GM18907 (cell line): ENCODE measurements around the gene MAD1L1.
"Not testable (repeated sequence)": the region's sequence is repeated elsewhere in the genome, so short reads cannot be mapped to it uniquely, and the experiment has no call there.

Experiments used
- ATAC-seq: cut with Tn5 transposase; IDR thresholded peaks from one replicate; pipeline ENCODE4 v1.9.1; 2021; ENCODE audit warnings: mild to moderate bottlenecking, moderate library complexity; ENCODE audit not compliant: unreplicated experiment

MAD1L1 gene

DNA sequence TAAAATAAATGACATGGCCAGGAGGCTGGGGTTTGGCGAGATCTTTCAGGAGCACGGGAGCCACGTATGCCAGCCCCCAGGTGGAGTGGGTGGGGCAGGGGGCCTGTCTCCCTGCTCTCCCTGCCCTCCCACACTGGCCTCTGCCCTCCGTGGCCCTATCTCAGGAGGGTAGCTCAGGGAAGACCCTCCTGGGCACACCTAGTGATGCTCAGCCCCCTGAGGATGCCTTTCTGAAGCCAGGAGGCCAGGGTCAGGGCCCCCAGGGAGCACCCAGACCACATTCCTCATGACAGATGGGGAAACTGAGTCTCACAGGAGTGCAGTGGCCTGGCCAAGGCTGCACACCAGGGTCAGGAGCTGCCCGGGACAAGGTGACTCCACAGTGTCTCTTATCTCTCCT lies 339.3 kb downstream of the MAD1L1 start:
- ATAC-seq: no peak

DNA sequence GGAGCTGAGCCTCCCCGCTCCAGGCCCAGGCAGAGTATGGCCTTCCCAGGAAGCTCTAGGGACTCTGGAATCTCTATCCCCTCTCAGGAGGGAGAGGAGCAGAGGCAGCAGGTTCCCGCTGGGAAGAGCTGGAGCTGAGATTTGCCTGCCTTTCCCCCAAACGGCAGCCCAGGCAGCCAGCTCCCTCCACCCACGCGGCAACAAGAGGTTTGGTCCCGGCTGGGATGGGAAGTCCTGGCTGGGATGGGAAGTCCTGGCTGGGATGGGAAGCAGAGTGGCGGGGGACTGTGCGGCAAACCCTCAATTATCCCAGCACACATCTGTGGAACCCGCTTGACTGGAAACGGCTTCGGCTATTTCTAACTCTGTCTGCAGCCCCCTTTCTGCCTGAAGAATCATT lies 339.7 kb downstream of the MAD1L1 start:
- no peak for ATAC-seq

DNA sequence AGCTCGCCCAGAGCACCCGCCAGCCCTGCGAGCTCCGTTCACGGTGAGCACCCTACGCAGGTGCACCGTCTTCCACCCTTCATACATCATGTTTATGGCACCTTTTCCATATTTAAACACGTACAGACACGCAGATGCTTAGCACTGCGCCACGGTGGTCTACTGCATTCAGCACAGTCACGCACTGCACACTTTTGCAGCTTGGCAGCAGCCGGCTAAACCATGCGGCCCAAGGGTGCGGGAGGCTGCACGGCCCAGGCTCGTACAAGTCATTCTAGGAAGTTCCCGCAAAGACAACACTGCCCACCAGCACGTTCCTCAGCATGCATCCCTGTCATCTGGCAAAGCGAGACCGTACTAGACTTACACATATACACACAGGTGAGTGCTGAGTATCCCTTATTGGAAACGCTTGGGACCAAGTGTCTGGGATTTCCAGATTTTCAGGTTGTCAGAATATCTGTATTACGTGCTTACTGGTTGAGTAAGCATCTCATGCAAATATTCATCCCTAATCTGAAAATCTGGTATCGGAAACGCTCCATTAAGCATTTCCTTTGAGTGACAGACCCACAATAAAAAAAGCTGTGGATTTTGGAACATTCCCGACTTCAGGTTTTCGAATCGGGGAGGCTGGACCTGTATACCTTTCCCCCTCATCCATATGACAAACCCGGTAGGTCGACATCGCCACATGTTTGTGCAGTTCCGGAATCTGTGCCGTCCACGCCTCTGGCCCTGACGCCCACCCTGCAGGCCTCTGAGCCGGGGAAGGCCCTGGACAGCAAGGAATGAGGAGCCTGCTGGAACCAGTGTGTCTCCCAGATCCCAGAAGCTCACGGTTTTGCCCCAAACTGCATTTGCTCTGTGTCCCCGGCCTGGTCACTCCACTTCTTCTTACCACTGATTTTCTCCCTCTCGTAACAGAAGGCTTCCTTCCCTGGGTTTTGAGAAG lies 340.5 kb downstream of the MAD1L1 start:
- no peak for ATAC-seq

DNA sequence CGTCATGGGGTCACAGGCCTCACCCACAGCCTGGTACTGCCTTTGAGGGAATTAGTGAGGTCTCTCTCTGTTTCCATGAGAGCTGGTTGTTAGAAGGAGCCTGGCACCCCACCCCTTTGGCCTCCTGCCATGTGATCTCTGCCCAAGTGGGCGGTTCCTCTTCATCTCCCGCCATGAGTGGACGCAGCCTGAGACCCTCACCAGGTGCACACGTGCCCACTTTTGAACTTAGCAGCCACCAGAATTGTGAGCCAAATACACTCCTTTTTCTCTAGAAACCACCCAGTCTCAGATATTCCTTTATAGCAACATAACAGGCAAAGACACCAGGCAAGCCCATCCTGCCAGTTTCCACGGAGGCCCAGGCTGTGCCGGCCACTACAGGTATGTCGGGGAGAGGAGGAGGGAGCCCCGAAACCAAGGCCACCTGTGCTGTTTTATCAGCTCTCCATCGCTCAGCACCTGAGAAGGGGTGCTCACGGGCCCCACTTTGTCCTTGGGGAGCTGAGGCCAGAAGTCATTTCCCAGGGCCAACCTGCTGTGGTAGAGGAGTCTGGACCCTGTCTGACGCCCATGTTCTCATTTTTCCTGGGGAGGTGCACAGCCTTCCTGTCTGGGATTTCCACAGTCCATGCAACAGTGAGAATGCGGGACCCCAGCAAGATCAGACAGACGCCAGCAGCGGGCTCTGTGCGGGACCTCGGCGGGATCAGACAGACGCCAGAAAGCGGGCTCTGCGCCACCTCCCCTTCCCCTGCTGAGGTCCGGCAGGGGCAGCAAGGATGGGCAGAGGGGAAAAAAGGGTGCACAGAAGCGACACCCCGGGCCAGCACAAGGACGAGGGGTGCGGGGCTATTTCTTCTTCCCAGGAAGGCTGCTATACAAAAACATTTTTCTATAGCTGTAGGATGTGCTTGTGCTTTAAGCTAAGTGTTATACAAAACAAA lies 342.2 kb downstream of the MAD1L1 start:
- no peak for ATAC-seq

DNA sequence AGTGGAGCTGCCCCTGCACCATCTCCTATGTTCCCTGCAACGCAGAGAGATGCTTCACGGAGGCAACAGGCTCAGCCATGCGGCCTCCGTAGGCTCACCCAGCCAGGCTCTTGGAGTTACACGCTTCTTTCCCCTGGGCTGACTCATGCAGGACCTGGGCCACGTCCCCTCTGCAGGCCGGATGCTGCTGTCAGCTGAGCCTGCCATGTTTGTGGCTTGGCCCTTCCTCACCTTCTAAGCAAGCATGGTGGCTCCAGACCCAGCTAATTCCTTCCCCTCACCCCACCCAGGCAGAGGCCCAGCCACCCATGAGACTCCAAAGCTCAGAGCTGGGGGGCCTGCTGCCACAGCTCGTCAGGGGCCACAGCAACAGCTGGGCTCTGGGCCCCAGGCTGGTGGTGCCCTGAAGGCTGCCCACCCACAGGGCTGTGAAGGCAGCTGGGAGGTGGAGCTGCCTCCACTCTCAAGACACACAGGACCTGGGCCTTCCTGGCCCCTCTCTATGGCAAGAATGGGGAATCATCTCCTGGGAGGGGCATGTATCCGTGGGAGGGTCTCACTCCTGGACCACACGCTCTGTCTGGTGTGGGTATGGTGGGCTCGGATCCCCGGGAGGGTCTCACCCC lies 343.1 kb downstream of the MAD1L1 start:
- ATAC-seq: no peak

DNA sequence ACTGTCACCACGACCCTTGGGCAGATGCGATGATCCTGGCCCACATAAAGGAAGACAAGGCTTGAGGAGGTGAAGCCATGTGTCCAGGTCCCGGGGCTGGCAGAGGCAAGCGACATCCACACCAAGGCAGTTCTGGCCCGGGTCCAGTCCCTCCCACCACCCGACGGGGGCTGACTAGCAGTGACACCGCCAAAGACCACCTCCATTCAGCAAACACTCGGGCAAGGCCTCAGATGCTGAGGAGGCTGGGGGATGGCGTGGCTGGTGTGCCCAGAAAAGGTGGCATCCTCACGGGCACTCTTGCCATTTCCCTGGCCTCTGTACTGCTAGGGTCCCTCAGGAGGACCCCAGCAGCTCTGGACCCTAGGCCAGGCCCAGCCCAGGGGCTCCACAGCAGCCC lies 343.7 kb downstream of the MAD1L1 start:
- no peak for ATAC-seq

DNA sequence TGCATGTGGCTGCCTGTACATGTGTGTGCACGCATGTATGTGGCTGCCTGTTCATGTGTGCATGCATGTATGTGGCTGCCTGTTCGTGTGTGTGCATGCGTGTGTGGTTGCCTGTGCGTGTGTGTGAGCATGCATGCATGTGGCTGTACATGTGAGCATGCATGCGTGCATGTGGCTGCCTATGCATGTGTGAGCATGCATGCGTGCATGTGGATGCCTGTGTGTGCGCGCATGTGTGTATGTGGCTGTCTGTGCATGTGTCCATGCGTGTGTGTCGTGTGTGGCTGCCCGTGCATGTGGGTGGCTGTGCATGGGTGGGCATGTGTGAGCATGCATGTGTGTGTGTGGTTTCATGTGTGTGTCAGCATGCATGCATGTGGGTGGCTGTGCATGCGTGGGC lies 344.3 kb downstream of the MAD1L1 start:
- no peak for ATAC-seq

DNA sequence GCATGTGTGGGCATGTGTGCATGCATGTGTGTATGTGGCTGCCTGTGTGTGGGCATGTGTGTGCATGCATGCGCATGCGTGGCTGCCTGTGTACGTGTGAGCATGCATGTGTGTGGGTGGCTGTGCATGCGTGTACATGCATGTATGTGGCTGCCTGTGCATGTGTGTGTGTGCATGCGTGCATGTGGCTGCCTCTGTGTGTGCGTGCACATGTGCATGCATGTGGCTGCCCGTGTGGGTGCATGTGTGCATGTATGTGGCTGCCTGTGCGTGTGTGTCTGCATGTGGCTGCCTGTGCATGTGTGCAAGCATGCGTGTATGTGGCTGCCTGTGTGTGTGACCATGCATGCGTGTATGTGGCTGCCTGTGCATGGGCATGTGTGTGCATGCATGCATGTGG lies 345.5 kb downstream of the MAD1L1 start:
- no peak for ATAC-seq

DNA sequence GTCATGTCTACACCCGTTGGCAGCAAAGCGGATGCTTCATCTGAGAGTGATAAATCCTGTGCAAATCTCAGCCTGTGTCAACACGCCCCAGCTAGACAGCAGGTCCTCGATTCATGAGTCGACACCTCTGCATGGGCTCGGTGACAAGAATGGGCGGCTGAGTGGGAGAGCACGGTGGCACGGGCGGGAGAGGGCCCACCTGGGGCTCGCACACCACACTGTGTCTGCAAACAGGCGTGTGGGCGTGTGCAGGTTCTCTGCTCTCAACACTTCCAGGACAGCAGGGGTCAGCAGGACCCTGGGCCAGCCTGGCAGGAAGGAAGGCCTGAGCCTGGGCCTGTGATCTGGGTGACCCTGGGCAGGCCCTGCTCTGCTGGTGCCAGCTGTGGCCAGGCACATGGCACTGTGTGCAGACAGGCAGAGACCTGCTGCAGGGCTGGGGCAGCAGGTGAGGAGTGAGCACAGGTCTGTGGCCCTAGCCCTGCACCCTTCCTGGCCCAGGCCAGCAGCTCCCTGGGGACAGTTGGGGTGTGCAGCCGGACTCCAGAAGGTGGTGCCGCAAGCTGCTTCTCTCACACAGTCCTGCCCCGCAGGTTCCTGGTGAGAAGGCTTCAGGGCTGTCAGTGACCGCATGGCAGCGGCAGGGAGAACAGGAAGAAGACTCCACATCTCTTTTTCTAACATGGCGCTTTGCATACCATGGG lies 346.2 kb downstream of the MAD1L1 start:
- ATAC-seq: no peak

DNA sequence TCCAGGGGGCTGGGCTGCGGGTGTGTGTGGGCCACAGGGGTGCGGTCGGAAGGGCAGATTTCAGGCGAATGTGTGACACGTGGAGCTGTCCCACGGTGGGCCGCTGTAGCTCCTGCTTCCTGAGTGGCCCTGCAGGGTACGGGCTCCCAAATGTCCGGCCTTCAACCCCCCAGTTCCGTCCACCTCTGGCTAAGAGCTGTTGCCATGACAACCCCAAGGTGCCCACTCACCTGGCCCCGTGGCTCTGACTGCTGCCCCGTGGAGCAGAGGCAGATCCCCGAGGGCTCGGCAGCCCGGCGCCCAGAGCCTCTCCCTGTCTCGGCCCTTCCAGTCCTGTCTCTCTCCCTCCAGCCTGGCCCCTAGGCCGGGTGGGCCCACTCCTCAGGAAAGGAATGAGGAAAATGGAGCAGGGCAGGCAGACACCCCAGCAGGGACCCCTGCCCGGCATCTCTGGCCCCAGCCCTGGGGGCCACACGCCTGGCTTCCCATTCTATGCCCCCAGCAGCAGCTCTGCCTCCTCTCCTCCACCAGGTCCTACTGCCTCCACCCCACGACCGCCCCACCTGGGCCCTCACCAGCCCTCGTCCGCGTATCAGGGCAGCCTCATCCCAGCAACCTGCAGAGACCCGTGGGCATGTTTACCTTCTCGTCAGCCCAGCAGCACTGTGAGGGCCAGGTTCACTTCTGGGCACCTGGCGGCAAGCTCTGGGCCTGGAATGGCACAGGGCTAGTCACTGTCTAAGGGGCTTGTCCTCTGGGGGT lies 347.1 kb downstream of the MAD1L1 start:
- ATAC-seq: no peak

DNA sequence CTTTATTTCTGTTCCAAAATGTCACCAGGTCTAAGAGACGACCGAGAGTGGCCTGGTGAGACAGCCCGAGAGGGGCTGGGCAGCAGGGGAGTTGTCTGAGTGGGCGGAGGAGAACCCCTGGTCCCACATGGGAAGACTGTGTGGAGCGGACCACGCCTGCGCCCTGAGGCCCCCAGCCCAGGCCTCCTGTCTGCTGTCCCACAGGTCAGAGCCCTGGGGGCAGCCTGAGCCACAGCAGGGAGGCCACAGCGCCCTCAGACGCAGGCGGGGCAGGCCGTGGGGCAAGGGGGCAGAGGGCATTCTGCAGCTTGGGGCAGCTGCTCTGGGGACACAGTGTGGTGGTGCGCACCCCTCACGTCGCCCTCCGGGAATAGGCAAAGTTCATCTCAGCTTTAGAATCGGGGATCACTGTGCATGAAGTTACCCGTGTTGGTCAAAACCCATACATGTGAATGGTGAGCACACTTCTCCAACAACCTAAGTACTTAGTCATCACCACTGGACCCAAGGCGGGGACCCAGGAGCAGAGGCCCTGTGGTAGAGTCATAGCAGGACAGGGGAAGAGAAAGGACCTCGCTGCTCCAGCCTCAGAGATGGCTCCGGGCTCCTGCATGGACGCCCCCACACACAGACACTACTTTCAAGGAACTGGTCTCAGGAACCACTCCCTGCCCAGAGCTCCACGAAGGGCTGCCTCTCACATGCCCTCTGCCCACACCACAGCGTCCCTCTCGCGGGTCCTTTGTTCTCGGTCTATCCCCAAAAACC lies 348.0 kb downstream of the MAD1L1 start:
- ATAC-seq: no peak

DNA sequence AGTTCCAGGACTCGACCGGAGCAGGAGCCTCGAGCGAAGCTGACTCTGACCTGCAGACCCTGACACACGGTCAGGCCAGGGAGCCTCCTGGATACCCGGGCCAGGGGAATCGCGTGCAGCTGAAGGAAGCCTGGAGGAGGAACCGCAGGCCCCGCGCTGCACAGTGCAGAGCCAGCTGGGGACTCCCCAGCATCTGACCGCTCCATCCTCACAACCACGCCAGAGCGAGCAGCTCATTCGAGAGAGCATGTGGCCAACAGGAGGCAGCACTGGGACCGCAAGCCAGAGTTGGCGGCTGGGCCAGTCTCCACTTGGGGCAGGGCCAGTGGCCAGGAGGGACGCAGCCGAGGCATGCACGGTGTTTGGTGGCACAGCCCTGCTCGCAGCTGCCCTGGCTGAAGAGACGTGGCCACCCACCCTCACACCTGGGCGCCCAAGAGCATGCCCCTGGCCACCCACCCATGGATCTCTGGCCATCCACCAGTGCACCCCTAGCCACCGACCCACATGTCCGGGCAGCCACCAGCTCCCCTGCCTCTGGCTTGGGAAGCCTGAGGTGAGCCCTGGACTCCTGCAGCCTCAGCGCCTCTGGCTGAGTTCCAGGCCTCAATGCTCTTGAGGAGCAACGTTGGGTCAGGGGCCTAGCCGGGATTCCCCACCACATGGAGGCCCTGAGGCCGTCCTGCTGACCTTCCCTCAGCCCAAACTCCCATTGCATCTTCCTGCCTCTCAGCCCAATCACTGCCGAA lies 348.7 kb downstream of the MAD1L1 start:
- no peak for ATAC-seq

DNA sequence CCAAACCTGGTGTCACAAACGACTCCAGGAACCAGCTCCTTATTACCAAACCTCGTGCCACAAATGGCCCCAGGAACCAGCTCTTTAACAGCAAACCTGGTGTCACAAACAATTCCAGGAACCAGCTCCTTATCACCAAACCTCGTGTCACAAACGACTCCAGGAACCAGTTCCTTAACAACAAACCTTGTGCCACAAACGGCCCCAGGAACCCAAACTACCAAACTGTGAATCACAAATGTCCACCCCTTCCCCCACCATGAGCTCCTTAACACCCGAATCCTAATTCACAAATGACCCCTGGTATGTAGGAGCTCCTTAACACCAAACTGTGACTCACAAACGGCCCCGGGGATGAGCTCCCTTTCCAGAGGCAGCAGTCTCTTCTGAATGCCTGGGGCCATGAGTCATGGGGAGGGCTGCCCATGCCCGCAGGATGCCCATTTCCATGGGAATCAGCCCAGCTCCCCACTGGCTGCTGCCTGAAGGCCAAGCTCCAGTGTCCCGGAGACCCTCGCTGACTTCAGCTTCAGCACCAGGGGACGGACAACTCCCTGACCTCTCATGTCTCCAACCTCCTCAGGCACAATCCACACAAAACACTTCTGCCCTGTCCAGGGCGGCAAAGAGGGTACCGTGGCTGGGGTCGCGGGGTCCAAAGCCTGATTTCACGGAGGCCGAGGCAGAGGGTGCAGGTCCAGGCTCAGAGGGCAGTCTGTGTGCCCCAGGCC lies 349.5 kb downstream of the MAD1L1 start:
- no peak for ATAC-seq

DNA sequence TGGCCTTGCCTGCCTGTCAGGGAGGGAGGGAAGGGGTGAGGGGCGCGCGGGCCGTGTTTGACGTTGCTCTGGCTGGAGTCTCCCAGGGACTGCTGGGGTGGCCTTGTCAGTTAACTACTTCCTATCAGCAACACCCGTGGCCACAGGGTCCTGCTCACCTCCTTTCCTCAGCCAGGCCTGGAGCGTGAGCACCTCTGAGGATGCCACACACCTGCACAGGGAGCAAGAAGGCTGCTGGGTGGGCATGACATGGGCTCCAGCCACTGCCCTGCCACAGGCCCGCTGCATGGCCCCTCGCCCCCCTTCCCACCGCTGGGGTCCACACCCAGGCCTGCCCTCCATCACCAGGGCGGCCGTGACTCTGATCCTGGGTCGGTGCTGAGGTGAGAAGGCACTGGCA lies 350.3 kb downstream of the MAD1L1 start:
- ATAC-seq: no peak

DNA sequence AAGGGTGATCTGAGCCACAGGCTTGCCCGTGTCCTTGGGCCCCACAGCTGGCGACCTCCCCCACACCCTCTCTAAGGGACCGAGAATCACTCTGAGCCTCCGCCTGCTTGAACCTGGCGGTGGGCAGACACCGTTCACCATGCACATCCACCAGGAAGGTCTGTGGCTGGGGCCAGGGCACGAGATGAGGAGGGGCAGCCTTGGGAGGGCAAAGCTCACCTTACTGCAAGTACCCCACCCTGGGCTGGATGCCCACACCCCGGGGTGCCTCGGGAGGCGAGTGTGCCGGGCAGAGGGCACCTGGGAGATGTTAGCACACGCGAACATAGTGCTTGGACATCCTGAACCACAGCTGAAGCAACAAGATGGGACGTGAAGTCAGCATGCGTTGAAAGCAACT lies 350.8 kb downstream of the MAD1L1 start:
- ATAC-seq: no peak

DNA sequence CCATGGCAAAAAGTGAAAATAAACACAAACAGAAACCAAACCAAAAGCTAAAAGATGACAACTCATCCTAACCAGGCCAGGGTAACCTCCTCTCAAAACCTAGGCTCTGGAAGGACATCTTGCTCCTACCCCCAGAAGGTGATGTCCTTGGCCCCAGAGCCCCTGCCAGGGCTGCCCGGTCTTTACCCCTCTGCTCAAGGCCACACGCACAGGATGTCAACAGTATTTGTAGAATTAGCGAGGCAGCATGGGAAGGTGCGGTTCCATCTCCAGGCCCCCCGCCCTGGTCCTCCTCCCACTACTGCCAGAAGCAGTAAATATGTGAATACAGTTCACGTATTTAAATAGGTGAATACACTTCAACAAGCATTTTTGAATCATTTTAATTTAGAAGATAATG lies 356.1 kb downstream of the MAD1L1 start:
- not testable (repeated sequence) for ATAC-seq

DNA sequence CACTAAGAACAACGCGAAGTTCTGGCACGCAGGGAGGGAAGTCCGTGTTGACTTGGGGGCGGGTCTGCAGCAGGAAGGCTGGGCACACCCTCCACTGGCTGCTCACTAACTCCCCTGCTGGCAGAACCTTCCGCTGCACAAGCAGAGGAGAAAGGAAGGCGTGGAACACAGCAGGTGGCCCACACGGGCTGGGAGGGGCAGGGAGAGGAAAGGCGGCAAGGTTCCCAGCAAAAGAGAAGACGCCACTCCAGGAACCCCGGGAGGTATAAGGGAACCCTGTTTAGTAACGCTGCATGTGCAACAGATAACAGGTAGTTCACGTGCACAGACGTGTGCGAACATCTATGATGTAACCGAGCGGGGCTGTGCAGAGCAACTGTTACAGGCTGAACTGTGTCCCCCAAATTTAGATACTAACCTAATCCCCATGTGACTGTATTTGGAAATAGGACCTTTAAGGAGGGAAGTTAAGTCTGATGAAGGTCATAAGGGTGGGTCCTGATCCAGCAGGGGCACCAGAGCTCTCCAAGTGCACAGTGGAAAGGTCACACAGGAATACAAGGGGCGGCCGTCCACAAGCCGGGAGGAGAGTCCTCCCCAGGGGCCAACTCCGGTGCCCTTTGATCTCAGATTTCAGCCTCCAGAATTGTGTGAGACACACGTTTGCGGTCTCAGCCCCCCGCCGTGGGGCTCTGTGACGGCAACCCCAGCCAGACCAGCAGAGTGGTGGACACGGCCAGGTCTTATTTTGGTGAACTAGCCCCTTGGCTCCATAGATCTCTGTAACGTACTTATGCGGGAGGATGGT lies 357.1 kb downstream of the MAD1L1 start:
- ATAC-seq: not testable (repeated sequence)
